GM18526 (cell line): ENCODE measurements around the gene TTF2.

Experiments
- POLR2A ChIP-seq: IDR thresholded peaks from 3 replicates; pipeline ENCODE4 v1.6.1; 2011; ENCODE audit not compliant: insufficient read length; ENCODE audit errors: extremely low read depth

The TTF2 gene

GRCh38 chr1:117066367-117066766, 6.2 kb downstream of the TTF2 start:
- no peak for TF ChIP-seq POLR2A

GRCh38 chr1:117067533-117068370, 7.6 kb downstream of the TTF2 start:
- TF ChIP-seq POLR2A = no peak

- TF ChIP-seq POLR2A = no peak
These were observed 8.5 kb downstream of the TTF2 start for GRCh38 chr1:117068580-117068979.

GRCh38 chr1:117069220-117069844, 9.2 kb downstream of the TTF2 start:
- TF ChIP-seq POLR2A = no peak

GRCh38 chr1:117070124-117070523, 10.0 kb downstream of the TTF2 start:
- TF ChIP-seq POLR2A = no peak

GRCh38 chr1:117076648-117077047, 16.5 kb downstream of the TTF2 start:
- no peak for TF ChIP-seq POLR2A

- no peak for TF ChIP-seq POLR2A
These were observed 17.1 kb downstream of the TTF2 start for GRCh38 chr1:117077267-117077666.

GRCh38 chr1:117079737-117080136, 19.6 kb downstream of the TTF2 start:
- no peak for TF ChIP-seq POLR2A

- no peak for TF ChIP-seq POLR2A
These were observed 24.1 kb downstream of the TTF2 start for GRCh38 chr1:117084231-117084630.

- no peak for TF ChIP-seq POLR2A
These were observed 27.6 kb downstream of the TTF2 start for GRCh38 chr1:117087686-117088085.

- TF ChIP-seq POLR2A = no peak
These were observed 29.9 kb downstream of the TTF2 start for GRCh38 chr1:117089996-117090395.

- no peak for TF ChIP-seq POLR2A
These were observed 32.5 kb downstream of the TTF2 start for GRCh38 chr1:117092594-117092993.

GRCh38 chr1:117093091-117093534, 33.0 kb downstream of the TTF2 start:
- TF ChIP-seq POLR2A = no peak

GRCh38 chr1:117093870-117094621, 33.9 kb downstream of the TTF2 start:
- no peak for TF ChIP-seq POLR2A

GRCh38 chr1:117094841-117095604, 34.9 kb downstream of the TTF2 start:
- TF ChIP-seq POLR2A = no peak

GRCh38 chr1:117096951-117097408, 36.9 kb downstream of the TTF2 start:
- no peak for TF ChIP-seq POLR2A

GRCh38 chr1:117097443-117097842, 37.3 kb downstream of the TTF2 start:
- no peak for TF ChIP-seq POLR2A
